ENCODE results near the gene KATNAL2.
"Not testable (repeated sequence)": the region's sequence is repeated elsewhere in the genome, so short reads cannot be mapped to it uniquely, and the experiment has no call there.

Gene KATNAL2

DNA sequence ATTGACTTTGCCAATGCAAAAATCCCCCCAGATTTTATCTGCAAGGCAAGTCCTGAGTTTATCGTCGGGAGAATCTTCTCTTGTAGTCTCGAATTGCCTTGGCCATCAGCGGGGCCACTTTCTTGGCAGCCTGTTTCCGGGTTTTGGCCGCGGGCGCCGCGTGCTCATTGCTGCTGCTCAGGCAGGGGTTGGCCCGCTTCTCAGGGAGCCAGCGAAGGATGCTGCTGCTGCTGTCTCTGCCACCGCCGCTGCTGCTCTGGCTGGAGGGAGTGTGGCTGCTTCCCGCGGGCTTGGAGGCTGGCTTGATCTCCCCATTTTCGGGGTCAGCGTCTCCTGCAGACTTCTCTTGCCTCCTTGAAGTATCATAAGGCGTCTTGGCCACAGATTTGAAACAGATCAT, 115.5 kb downstream of the KATNAL2 start:
- DNase-seq (ENCODE audit: low read depth), result no peak
- TF ChIP-seq, protein P1, sequence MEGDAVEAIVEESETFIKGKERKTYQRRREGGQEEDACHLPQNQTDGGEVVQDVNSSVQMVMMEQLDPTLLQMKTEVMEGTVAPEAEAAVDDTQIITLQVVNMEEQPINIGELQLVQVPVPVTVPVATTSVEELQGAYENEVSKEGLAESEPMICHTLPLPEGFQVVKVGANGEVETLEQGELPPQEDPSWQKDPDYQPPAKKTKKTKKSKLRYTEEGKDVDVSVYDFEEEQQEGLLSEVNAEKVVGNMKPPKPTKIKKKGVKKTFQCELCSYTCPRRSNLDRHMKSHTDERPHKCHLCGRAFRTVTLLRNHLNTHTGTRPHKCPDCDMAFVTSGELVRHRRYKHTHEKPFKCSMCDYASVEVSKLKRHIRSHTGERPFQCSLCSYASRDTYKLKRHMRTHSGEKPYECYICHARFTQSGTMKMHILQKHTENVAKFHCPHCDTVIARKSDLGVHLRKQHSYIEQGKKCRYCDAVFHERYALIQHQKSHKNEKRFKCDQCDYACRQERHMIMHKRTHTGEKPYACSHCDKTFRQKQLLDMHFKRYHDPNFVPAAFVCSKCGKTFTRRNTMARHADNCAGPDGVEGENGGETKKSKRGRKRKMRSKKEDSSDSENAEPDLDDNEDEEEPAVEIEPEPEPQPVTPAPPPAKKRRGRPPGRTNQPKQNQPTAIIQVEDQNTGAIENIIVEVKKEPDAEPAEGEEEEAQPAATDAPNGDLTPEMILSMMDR (IDR thresholded peaks at IDR 0.05; ENCODE audit: control insufficient read depth, extremely low read depth, insufficient read depth), result no peak
- no peak overlapping the region for H3K4me3 ChIP-seq (ENCODE audit: low read depth, low read length)

DNA sequence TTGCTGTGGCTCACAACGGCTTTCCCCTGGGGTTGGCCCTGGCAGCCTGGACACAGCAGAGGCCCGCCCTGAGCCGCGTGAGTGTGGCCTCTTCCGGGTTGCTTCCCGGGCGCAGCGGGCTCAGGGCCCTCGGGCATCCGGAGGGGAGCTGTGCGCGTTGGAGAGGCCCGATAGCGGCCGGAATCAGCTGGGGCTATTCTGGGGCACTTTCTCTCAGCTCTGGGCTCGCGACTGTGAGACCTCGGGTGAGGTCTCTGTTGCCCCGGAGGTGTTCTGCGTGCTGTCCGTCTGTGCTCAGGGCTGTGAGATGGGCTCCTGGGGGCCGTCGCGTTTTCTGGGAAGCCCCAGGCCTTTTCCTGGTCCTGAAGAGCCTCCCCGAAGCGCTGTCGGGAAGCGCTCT, 117.2 kb downstream of the KATNAL2 start:
- DNase-seq (ENCODE audit: low read depth); H3K4me3 ChIP-seq (ENCODE audit: low read depth, low read length): not testable (repeated sequence)

DNA sequence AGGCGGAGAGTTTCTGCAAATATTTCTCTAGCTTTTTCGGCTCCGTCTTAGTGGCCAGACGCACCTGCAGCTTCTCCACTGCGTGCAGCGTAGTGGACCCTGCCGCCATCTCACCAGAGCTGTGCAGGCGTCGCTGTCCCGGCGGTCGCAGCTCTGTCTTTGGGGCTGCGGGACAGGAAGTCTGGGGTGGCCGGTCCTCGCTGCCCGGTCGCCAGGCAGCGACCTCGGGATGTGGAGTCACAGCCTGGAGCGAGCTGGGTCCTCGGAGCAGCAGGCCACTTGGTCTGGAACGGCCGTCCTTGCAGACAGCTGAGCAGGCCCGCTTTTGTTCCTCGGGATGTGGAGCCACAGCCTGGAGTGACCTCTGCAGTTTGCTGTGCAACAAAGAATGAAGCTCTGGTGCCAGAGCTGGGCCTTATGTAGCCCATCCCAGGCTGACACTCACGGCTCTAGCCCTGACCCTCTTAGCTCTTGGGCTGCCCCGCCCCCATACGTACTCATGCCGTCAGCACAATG, 117.8 kb downstream of the KATNAL2 start, which contains the start of gene ELOA2:
TSS of gene ELOA2 (minus strand) at position 466 of the 516 bp plus-strand sequence. CDS start at position 109, 357 bp downstream.
- no peak for DNase-seq (ENCODE audit: low read depth)
- H3K4me3 ChIP-seq (ENCODE audit: low read depth, low read length), result no peak within 1 kb of the TSS
- TF ChIP-seq, protein P1 (IDR thresholded peaks at IDR 0.05; ENCODE audit: control insufficient read depth, extremely low read depth, insufficient read depth), result no peak

DNA sequence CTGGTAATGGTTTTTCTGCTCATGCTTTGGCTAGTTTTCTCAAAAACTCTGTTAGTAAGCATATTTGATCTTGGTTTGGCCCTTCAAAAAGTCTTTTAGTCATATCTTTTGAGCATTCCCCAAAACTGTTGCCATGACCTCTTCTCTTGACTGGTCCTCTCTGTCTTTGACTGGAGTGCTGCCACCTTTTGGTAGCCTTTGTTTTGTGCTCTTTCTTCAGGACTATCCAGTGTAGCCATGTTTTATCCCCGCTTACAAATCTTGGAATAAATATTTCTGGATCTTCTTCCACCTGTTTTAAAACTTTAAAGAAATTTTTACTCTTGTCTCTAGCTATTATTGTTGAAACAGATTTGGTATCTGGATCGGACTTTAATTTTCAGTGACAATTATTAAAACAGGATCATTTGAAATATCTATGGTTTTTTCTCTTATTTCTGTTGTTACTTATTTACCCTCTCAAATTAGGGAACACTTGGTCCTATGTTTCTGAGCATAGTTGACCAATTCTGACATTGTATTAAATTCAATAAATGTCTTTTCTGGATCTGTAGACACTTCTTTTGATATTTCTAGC, 119.0 kb downstream of the KATNAL2 start:
- TF ChIP-seq, protein P1 (IDR thresholded peaks at IDR 0.05; ENCODE audit: control insufficient read depth, extremely low read depth, insufficient read depth), result peak; percentile 69
- DNase-seq (ENCODE audit: low read depth), result peak; percentile 17
- no peak overlapping the region for H3K4me3 ChIP-seq (ENCODE audit: low read depth, low read length)

DNA sequence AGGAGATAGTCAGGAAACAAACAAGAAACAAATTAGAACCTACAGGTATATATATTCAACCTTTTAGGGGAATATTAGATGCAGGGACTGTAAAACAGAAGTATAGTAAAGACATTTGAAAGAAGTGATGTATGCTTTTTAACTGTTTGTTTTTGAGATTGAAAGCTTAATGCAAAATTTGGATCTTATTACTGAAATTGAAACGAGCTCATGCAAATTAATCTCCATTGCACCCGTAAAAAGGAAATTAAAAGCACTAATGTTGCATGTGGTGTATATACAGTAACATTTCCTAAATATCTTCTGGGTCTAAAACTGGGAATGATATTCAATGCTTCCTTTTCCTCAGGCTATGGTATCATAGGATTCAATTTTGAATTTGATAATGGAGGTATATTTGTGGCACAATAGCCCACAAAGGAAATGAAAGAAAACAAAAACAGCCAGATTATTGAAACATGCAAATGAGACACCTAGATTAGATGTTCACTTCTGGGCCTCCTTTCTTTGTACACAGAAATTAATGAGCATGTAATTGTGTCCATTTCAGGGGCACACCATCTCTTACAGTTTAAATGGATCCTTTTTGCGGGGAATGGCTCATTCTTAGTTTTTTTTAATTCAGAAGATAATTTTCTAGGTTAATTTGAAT, 119.7 kb downstream of the KATNAL2 start:
- TF ChIP-seq, protein P1 (IDR thresholded peaks at IDR 0.05; ENCODE audit: control insufficient read depth, extremely low read depth, insufficient read depth), result no peak
- DNase-seq (ENCODE audit: low read depth), result no peak
- no peak overlapping the region for H3K4me3 ChIP-seq (ENCODE audit: low read depth, low read length)

DNA sequence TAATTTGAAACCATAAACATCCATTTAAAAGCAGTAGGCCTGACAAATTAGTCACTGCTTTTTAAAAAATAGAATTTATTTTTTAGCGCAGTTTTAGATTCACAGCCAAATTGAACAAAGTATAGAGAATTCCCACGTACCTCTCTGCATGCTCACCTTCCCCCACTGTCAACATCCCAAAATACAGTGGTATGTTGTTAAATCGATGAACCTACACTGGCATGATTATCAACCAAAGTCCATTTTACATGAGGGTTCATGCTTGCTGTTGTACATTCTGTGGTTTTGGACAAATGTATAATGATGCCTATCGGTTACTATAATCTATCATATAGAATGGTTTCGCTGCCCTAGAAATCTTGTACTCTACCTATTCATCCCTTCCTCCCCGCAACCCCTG, 123.6 kb downstream of the KATNAL2 start:
- DNase-seq (ENCODE audit: low read depth), result no peak
- TF ChIP-seq, protein P1 (IDR thresholded peaks at IDR 0.05; ENCODE audit: control insufficient read depth, extremely low read depth, insufficient read depth), result no peak
- no peak overlapping the region for H3K4me3 ChIP-seq (ENCODE audit: low read depth, low read length)

DNA sequence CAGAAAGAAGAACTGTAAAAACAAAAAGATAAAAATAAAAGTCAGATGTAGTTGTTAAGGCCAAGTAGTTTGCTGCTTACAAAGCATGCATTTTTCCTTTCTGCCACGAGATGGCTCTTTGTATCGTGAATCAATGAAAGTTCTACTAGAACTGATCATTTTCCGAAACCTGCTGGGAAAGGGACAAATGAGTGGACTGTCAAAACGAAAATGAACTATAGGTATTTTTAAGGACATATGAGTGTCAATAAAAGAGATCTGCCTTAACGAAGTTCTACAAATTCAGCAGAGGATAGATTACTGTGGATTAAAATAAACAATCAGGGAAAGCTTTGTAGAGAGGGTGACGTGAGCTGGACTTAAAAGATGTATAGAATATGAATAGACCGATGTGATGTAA, 133.1 kb downstream of the KATNAL2 start:
- DNase-seq (ENCODE audit: low read depth), result peak; percentile 28
- TF ChIP-seq, protein P1 (IDR thresholded peaks at IDR 0.05; ENCODE audit: control insufficient read depth, extremely low read depth, insufficient read depth), result peak; percentile 65
- no peak overlapping the region for H3K4me3 ChIP-seq (ENCODE audit: low read depth, low read length)
